ENCODE measurements around the gene CABYR. TPM values are rescaled to one million over a fixed set of nuclear protein-coding genes. Genes with fewer than 3 reads are reported as not detected.
"Not testable (repeated sequence)": the region's sequence is repeated elsewhere in the genome, so short reads cannot be mapped to it uniquely, and the experiment has no call there.

Gene CABYR
- total RNA-seq, 2 donors from 2014 or later: 4.7 to 5.2 TPM

GRCh38 chr18:24115628-24116027 lies 23.2 kb upstream of the CABYR start:
- H3K4me3 Mint-ChIP-seq: peak overlapping the region; percentile 23
- peaks cover 87% of the 10 kb centered on the region for H3K36me3 Mint-ChIP-seq (ENCODE audit: low read depth)
- ATAC-seq (replicated peaks): no peak
- H3K9me3 Mint-ChIP-seq: no peaks in the 10 kb centered on the region
- peak overlapping the region; percentile 58 for H3K27ac Mint-ChIP-seq
- no peaks in the 10 kb centered on the region for H3K27me3 Mint-ChIP-seq
- H3K4me1 Mint-ChIP-seq: peaks cover 30% of the 10 kb centered on the region

- peak; percentile 80 for ATAC-seq (replicated peaks)
- H3K27me3 Mint-ChIP-seq: no peaks in the 10 kb centered on the region
- H3K36me3 Mint-ChIP-seq (ENCODE audit: low read depth): peaks cover 100% of the 10 kb centered on the region
- no peaks in the 10 kb centered on the region for H3K9me3 Mint-ChIP-seq
- H3K4me3 Mint-ChIP-seq: no peak overlapping the region
- H3K27ac Mint-ChIP-seq: peak overlapping the region; percentile 78
- peaks cover 10% of the 10 kb centered on the region for H3K4me1 Mint-ChIP-seq
Observed at GRCh38 chr18:24118750-24119577, 19.9 kb upstream of the CABYR start.

GRCh38 chr18:24120676-24121075 lies 18.2 kb upstream of the CABYR start:
- Mint-ChIP-seq H3K9me3 (no peaks in the 10 kb centered on the region), H3K4me3 (no peak overlapping the region), H3K27ac (no peak overlapping the region), H3K4me1 (no peaks in the 10 kb centered on the region), H3K36me3 (ENCODE audit: low read depth) (peaks cover 100% of the 10 kb centered on the region), H3K27me3 (no peaks in the 10 kb centered on the region)
- ATAC-seq (replicated peaks): no peak

- Mint-ChIP-seq H3K36me3 (ENCODE audit: low read depth) (peaks cover 98% of the 10 kb centered on the region), H3K4me1 (no peaks in the 10 kb centered on the region), H3K27ac (no peak overlapping the region), H3K9me3 (no peaks in the 10 kb centered on the region), H3K4me3 (no peak overlapping the region), H3K27me3 (no peaks in the 10 kb centered on the region)
- no peak for ATAC-seq (replicated peaks)
Observed at GRCh38 chr18:24121625-24122024, 17.2 kb upstream of the CABYR start.

GRCh38 chr18:24126155-24126961 lies 12.5 kb upstream of the CABYR start:
- H3K4me1 Mint-ChIP-seq: no peaks in the 10 kb centered on the region
- no peak overlapping the region for H3K4me3 Mint-ChIP-seq
- H3K27me3 Mint-ChIP-seq: no peaks in the 10 kb centered on the region
- no peak for ATAC-seq (replicated peaks)
- H3K36me3 Mint-ChIP-seq (ENCODE audit: low read depth): peaks cover 90% of the 10 kb centered on the region
- H3K27ac Mint-ChIP-seq: peak overlapping the region; percentile 25
- H3K9me3 Mint-ChIP-seq: no peaks in the 10 kb centered on the region

GRCh38 chr18:24127735-24128134 lies 11.1 kb upstream of the CABYR start:
- Mint-ChIP-seq H3K27me3 (no peaks in the 10 kb centered on the region), H3K27ac (peak overlapping the region; percentile 67), H3K9me3 (no peaks in the 10 kb centered on the region), H3K4me1 (no peaks in the 10 kb centered on the region), H3K36me3 (ENCODE audit: low read depth) (peaks cover 90% of the 10 kb centered on the region), H3K4me3 (no peak overlapping the region)
- no peak for ATAC-seq (replicated peaks)

GRCh38 chr18:24128700-24129099 lies 10.2 kb upstream of the CABYR start:
- H3K27ac Mint-ChIP-seq: no peak overlapping the region

GRCh38 chr18:24130494-24130893 lies 8.4 kb upstream of the CABYR start:
- Mint-ChIP-seq H3K4me3 (no peak overlapping the region), H3K36me3 (ENCODE audit: low read depth) (peaks cover 90% of the 10 kb centered on the region), H3K9me3 (no peaks in the 10 kb centered on the region), H3K27ac (no peak overlapping the region), H3K27me3 (no peaks in the 10 kb centered on the region), H3K4me1 (no peaks in the 10 kb centered on the region)
- no peak for ATAC-seq (replicated peaks)

More at GRCh38 chr18:24128700-24129099, 10.2 kb upstream of the CABYR start:
- no peak for ATAC-seq (replicated peaks)
- no peak overlapping the region for H3K4me3 Mint-ChIP-seq
- H3K27me3 Mint-ChIP-seq: no peaks in the 10 kb centered on the region
- H3K9me3 Mint-ChIP-seq: no peaks in the 10 kb centered on the region
- H3K36me3 Mint-ChIP-seq (ENCODE audit: low read depth): peaks cover 90% of the 10 kb centered on the region
- H3K4me1 Mint-ChIP-seq: no peaks in the 10 kb centered on the region

- Mint-ChIP-seq H3K36me3 (ENCODE audit: low read depth) (peaks cover 47% of the 10 kb centered on the region), H3K27ac (peak overlapping the region; percentile 8), H3K27me3 (peaks cover 7% of the 10 kb centered on the region), H3K9me3 (no peaks in the 10 kb centered on the region), H3K4me1 (no peaks in the 10 kb centered on the region), H3K4me3 (peak overlapping the region; percentile 87)
- ATAC-seq (replicated peaks): no peak
Observed at GRCh38 chr18:24136967-24137373, 1.9 kb upstream of the CABYR start.

- Mint-ChIP-seq H3K27ac (peak overlapping the region; percentile 84), H3K27me3 (peaks cover 7% of the 10 kb centered on the region), H3K4me1 (no peaks in the 10 kb centered on the region)
Observed at GRCh38 chr18:24138409-24138788, 463 bp upstream of the CABYR start.

GRCh38 chr18:24140697-24141096 lies 1.8 kb downstream of the CABYR start:
- Mint-ChIP-seq H3K9me3 (no peaks in the 10 kb centered on the region), H3K27ac (no peak overlapping the region), H3K27me3 (peaks cover 14% of the 10 kb centered on the region), H3K4me3 (peak overlapping the region; percentile 7), H3K4me1 (no peaks in the 10 kb centered on the region), H3K36me3 (ENCODE audit: low read depth) (peaks cover 10% of the 10 kb centered on the region)
- no peak for ATAC-seq (replicated peaks)

More at GRCh38 chr18:24138409-24138788, 463 bp upstream of the CABYR start:
- Mint-ChIP-seq H3K4me3 (peak overlapping the region; percentile 87), H3K9me3 (no peaks in the 10 kb centered on the region), H3K36me3 (ENCODE audit: low read depth) (peaks cover 33% of the 10 kb centered on the region)
- peak; percentile 25 for ATAC-seq (replicated peaks)

GRCh38 chr18:24142376-24142775 lies 3.5 kb downstream of the CABYR start:
- no peaks in the 10 kb centered on the region for H3K9me3 Mint-ChIP-seq
- H3K4me3 Mint-ChIP-seq: no peak overlapping the region
- ATAC-seq (replicated peaks): no peak
- H3K27ac Mint-ChIP-seq: no peak overlapping the region
- peaks cover 14% of the 10 kb centered on the region for H3K27me3 Mint-ChIP-seq
- no peaks in the 10 kb centered on the region for H3K4me1 Mint-ChIP-seq
- no peaks in the 10 kb centered on the region for H3K36me3 Mint-ChIP-seq (ENCODE audit: low read depth)

GRCh38 chr18:24149591-24149990 lies 10.7 kb downstream of the CABYR start:
- H3K36me3 Mint-ChIP-seq (ENCODE audit: low read depth); H3K27me3 Mint-ChIP-seq; H3K4me1 Mint-ChIP-seq; ATAC-seq (replicated peaks); H3K27ac Mint-ChIP-seq; H3K9me3 Mint-ChIP-seq; H3K4me3 Mint-ChIP-seq: not testable (repeated sequence)

- no peak for ATAC-seq (replicated peaks)
- H3K36me3 Mint-ChIP-seq (ENCODE audit: low read depth): no peaks in the 10 kb centered on the region
- H3K4me3 Mint-ChIP-seq: no peak overlapping the region
- H3K4me1 Mint-ChIP-seq: no peaks in the 10 kb centered on the region
- H3K27ac Mint-ChIP-seq: no peak overlapping the region
- no peaks in the 10 kb centered on the region for H3K27me3 Mint-ChIP-seq
- H3K9me3 Mint-ChIP-seq: no peaks in the 10 kb centered on the region
Observed at GRCh38 chr18:24153397-24153796, 14.5 kb downstream of the CABYR start.

GRCh38 chr18:24157855-24158254 lies 19.0 kb downstream of the CABYR start:
- Mint-ChIP-seq H3K4me3 (no peak overlapping the region), H3K36me3 (ENCODE audit: low read depth) (no peaks in the 10 kb centered on the region), H3K9me3 (no peaks in the 10 kb centered on the region), H3K27me3 (no peaks in the 10 kb centered on the region), H3K4me1 (no peaks in the 10 kb centered on the region), H3K27ac (no peak overlapping the region)
- ATAC-seq (replicated peaks): no peak
